Left lung (tissue), 10 donors: ENCODE data around the gene DLGAP3. TPM values are rescaled to one million over a fixed set of nuclear protein-coding genes. Genes with fewer than 3 reads are reported as not detected.

ENCODE experiments used
- ATAC-seq: fragments of 200-7000 bp; cut with Tn5 transposase; one replicate; pipeline ENCODE4 v1.9.1; 2020; ENCODE audit warnings: moderate library complexity
- DNase-seq, 4 donors: peaks; one replicate each; pipeline ENCODE4 v3.0.0-alpha.2; 2013 to 2020
- H3K27ac ChIP-seq, 2 donors: fragments of 200-600 bp; sonication (generic) in 1 of 2; one replicate each; pipeline versions ENCODE4 v1.5.0 to v1.8.0; 2020 to 2021
- H3K27me3 ChIP-seq, 2 donors: fragments of 200-600 bp; sonication (generic) in 1 of 2; one replicate each; pipeline versions ENCODE4 v1.5.0 to v1.8.0; 2020 to 2021
- H3K36me3 ChIP-seq, 2 donors: fragments of 200-600 bp; sonication (generic) in 1 of 2; one replicate each; pipeline versions ENCODE4 v1.5.0 to v1.8.0; 2020 to 2021
- H3K4me1 ChIP-seq, 2 donors: fragments of 200-600 bp; one replicate each; pipeline ENCODE4 v1.8.0; 2021
- H3K4me3 ChIP-seq, 2 donors: fragments of 200-600 bp; sonication (generic) in 1 of 2; one replicate each; pipeline versions ENCODE4 v1.5.0 to v1.8.0; 2020 to 2021; ENCODE audit warnings: mild to moderate bottlenecking in 1 of 2
- H3K9me3 ChIP-seq, 2 donors: fragments of 200-600 bp; sonication (generic) in 1 of 2; one replicate each; pipeline versions ENCODE4 v1.5.0 to v1.8.0; 2020 to 2021
- intact Hi-C, 2 donors: fragments of 100-400 bp; cut with DNase I; formaldehyde crosslinking; loops; one replicate each; pipeline versions ENCODE4 v1.11.2 to v1.14.2; 2022
- polyA plus RNA-seq, 6 donors: library from polyadenylated mRNA; unstranded; fragments of 120-200 nt; gene quantifications; one replicate each; pipeline ENCODE4 v1.2.1, GENCODE V29; 2013; ENCODE audit not compliant: insufficient read length in 6 of 6
- total RNA-seq, 2 donors: library from RNA; stranded (reverse); fragmentation: NEBNext Ultra II Directional; extraction: Animal tissue kit (Norgen Biotek cat#: 25700); gene quantifications; one replicate each; pipeline ENCODE4 v1.2.1, GENCODE V29; 2021
- TF ChIP-seq, protein P1 (sequence below), 2 donors: fragments of 200-600 bp; sonication (generic) in 1 of 2; IDR thresholded peaks; one replicate each; pipeline versions ENCODE4 v1.5.0 to v1.8.0; 2021; ENCODE audit warnings: antibody characterized with exemption in 2 of 2
- donor health status: DM: no; HTN: yes; CAD: no.
- donor health status: DM: no; HTN: no; CAD: no.

The DLGAP3 gene
- total and polyA plus RNA-seq, 8 donors = 0.11 to 0.46 (median 0.13) TPM

DNA sequence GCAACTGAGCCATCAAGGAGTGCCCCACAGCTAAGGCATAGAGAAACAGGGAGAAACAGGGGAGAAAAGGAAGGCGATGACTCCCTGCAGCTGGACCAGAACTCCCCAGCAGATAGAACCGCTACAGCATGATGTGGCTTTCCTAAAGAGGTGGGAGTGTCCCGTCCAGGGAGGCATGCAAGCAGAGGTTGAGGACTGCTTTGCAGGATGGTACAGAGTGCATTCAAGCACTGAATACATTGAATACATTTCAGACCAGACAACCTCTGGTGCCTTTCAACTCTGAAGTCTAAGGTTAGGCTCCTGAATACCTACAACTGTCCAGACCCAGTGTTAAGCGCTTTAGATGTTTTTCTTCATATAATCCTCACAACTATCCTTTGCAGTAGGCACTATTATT lies 13.3 kb downstream of the DLGAP3 start:
- no peaks in the 10 kb centered on the region for H3K9me3 ChIP-seq
- H3K27ac ChIP-seq = no peak overlapping the region
- TF ChIP-seq, protein P1, sequence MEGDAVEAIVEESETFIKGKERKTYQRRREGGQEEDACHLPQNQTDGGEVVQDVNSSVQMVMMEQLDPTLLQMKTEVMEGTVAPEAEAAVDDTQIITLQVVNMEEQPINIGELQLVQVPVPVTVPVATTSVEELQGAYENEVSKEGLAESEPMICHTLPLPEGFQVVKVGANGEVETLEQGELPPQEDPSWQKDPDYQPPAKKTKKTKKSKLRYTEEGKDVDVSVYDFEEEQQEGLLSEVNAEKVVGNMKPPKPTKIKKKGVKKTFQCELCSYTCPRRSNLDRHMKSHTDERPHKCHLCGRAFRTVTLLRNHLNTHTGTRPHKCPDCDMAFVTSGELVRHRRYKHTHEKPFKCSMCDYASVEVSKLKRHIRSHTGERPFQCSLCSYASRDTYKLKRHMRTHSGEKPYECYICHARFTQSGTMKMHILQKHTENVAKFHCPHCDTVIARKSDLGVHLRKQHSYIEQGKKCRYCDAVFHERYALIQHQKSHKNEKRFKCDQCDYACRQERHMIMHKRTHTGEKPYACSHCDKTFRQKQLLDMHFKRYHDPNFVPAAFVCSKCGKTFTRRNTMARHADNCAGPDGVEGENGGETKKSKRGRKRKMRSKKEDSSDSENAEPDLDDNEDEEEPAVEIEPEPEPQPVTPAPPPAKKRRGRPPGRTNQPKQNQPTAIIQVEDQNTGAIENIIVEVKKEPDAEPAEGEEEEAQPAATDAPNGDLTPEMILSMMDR (IDR thresholded peaks at IDR 0.05) = no peak
- ATAC-seq (no peak), DNase-seq (no peak)
- no peak overlapping the region for H3K4me3 ChIP-seq
- no peaks in the 10 kb centered on the region for H3K36me3 ChIP-seq
- H3K27me3 ChIP-seq = peaks cover 0 to 39% of the 10 kb centered on the region in 2 donors
- intact Hi-C loops = no loop called here
- no peaks in the 10 kb centered on the region for H3K4me1 ChIP-seq

DNA sequence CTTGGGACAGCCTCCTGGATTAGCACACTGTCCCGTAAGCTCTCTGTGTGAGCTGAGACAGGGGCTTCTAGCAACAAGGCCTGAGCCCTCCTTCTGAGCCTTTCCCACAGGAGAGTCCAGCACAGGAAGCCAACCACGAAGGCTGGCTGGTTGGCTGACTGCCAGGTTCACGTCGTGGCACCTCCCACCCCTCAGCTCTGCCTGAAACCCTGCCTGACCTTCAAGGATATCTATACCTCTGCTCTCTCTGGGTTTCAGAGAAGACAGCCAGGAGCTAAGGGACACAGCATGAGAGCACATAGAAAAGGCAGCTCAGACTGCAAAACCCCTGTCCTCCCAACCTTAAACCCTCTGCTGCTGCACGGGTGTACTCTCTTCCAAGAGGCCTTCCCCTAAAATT lies 13.9 kb downstream of the DLGAP3 start:
- Histone ChIP-seq H3K36me3 (no peaks in the 10 kb centered on the region), H3K27ac (no peak overlapping the region), H3K4me3 (no peak overlapping the region), H3K4me1 (no peaks in the 10 kb centered on the region), H3K9me3 (no peaks in the 10 kb centered on the region), H3K27me3 (peaks cover 0 to 33% of the 10 kb centered on the region in 2 donors)
- intact Hi-C loops = no loop called here
- no peak for ATAC-seq
- TF ChIP-seq, protein P1 (IDR thresholded peaks at IDR 0.05) = no peak
- no peak for DNase-seq

DNA sequence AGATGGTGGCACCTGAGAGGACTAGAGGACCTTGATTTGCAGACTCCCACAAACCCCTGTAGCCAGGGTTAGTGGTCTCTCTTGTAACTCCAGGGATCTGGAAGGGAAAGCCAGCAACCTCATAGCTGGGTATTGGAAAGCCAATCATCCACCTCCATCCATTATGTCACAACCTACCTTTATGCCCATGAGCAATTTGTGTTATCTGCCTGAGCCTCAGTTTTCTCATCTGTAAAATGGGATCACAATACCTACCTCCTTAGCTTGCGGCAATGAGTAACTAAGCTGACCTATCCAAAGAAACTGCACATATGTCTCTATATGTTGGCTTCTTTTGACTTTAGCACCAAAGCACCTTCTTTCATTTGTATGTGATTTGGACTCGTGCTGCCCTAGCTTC lies 14.5 kb downstream of the DLGAP3 start:
- Histone ChIP-seq H3K9me3 (no peaks in the 10 kb centered on the region), H3K27me3 (peaks cover 0 to 32% of the 10 kb centered on the region in 2 donors), H3K27ac (no peak overlapping the region), H3K36me3 (no peaks in the 10 kb centered on the region), H3K4me3 (no peak overlapping the region), H3K4me1 (no peaks in the 10 kb centered on the region)
- ATAC-seq (no peak), DNase-seq (no peak)
- intact Hi-C loops = no loop called here
- TF ChIP-seq, protein P1 (IDR thresholded peaks at IDR 0.05) = no peak

DNA sequence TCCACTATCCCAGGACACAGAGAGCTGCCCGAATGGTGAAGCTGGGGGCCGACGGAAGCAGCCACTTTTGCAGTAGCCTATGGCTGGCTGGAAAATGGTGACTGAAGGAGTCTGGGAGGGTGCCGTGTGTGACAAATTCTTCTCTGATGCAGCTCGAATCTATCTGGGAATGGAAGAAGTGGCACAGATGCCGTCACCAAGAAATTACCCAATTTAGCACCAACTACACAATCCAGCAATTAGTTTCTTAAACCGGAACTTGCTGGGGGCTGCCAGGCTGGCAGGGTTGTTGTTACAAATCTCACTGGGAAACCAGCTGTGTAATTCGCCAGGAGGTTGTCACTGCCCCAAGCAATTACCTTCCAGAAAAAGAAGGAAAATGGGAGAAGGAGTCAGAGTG lies 18.0 kb downstream of the DLGAP3 start:
- Histone ChIP-seq H3K9me3 (no peaks in the 10 kb centered on the region), H3K36me3 (no peaks in the 10 kb centered on the region), H3K4me3 (no peak overlapping the region), H3K27ac (no peak overlapping the region), H3K4me1 (no peaks in the 10 kb centered on the region), H3K27me3 (peaks cover 0 to 28% of the 10 kb centered on the region in 2 donors)
- intact Hi-C loops = no loop called here
- TF ChIP-seq, protein P1 (IDR thresholded peaks at IDR 0.05) = no peak
- no peak for ATAC-seq
- DNase-seq = no peak

DNA sequence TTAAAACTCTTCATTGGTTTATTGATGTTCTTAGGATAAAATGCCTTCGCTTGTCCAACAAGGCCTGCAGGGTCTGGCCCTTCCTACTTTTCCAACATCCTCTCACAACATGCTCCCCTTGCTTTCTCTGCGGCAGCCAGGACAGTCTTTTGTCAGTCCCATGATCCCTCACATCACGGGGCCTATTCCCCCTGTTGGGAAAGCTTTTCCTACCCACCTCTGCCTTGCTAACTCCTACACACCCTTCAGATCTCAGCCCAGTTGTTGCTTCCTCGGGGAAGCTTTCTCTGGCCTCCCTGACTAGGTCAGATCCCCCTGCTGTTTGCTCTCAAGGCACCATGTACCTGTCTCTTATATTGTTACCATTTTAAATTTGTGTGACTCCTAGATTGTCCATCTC lies 19.0 kb downstream of the DLGAP3 start:
- Histone ChIP-seq H3K4me3 (no peak overlapping the region), H3K36me3 (no peaks in the 10 kb centered on the region), H3K27me3 (peaks cover 0 to 27% of the 10 kb centered on the region in 2 donors), H3K4me1 (no peaks in the 10 kb centered on the region), H3K27ac (no peak overlapping the region), H3K9me3 (no peaks in the 10 kb centered on the region)
- DNase-seq (no peak), ATAC-seq (no peak)
- intact Hi-C loops = no loop called here
- TF ChIP-seq, protein P1 (IDR thresholded peaks at IDR 0.05) = no peak
